ENCODE results near the gene OSBPL1A.
"Not testable (repeated sequence)": the region's sequence is repeated elsewhere in the genome, so short reads cannot be mapped to it uniquely, and the experiment has no call there.

The OSBPL1A gene

DNA sequence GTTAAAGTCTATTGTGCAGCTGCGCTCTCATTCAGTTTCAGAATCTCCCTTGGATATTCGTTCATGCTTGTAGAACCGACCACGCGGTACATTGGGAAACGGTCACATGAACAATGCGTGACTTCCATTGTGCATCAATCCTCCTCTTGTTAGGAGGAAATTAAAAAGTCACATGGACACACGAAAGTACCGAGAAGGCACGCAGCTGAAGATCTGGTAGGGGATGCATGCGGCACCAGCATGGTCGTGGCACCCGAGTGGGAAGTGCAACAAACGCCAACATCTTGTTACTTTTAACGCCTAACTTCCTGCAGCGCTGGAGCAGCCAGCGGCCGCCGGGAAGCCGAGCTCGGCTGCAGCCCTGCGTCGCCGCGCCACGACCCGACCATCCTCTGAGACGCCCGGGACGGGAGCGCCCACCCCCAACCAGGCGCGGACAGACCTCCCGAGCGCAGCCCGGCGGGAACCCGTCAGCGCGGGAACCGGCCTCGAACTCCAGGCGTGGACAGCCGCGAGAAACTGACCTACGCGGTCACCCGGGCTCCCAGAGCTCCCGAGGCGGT is 412 bp downstream of the OSBPL1A start:
- DNase-seq, result peak; percentile 15

DNA sequence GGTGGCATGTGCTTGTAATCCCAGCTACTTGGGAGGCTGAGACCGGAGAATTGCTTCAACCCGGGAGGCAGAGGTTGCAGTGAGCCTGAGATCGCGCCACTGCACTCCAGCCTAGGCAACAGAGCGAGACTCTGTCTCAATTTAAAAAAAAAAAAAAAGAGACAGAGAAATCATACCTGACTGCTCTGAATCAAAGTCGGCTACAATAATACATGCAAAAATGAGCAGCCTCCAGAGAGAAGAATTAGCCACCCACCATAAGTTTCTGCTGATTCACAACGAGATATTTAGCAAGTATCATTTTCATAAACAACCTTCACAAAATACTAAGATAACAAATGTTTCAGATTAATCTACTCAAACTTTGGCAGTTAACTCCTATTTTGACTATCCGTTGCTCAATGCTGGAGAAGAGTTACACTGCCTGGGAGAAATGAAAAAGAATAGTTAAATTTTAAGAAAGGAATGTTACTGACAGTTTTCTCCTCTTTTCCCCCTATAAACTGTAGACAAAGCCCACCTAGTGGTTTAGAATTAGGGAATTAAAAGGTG is 1.5 kb downstream of the OSBPL1A start:
- DNase-seq, result no peak

DNA sequence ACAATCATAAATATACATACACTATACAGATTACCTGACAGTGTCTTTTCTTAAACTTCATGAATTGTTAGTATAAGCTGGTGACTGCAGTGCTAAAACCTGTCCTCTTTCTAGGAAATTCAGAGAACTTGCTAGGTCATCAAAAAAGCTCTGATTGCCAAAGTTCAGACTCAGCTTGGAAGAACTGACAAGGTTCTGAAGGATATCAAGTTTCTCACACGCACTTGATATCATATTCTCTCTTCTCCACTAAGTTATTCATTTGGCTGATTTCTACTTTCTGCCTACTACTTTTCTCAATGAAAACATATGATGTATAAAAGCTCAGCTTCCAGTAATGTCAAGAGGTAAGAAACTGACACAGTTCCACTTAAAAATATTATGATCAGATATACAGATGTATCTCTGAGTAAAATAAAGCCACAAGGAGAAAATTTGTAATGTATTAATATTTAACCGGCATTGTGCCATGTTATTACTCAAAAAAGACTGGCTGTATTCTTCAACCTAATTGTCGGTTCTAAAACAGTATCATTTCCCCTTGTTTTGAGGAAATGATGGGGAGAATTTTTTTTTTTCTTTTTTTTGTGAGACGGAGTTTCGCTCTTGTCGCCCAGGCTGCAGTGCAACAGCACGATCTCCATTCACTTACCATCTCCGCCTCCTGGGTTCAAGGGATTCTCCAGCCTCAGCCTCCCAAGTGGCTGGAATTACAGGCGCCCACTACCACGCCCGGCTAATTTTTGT is 2.4 kb downstream of the OSBPL1A start:
- no peak for DNase-seq

DNA sequence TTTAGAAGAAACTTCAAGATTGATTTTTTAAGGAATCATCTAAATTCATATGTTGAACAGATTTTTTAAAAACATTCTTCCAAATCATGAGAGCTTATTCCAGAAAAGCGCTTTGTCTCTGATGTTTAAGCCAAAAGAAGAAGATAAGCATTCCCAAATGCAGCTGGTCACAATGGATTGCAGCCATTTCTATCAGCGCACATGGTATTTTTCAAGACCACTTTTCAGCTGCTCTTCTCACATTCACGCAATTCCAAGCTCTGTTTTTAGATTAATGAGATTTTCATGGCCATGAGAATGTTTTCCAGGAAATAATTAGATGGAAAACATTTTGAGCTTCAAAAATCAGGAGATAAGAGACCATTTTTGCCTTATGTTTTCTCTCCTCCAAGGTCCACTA is 8.7 kb downstream of the OSBPL1A start:
- DNase-seq, result no peak

DNA sequence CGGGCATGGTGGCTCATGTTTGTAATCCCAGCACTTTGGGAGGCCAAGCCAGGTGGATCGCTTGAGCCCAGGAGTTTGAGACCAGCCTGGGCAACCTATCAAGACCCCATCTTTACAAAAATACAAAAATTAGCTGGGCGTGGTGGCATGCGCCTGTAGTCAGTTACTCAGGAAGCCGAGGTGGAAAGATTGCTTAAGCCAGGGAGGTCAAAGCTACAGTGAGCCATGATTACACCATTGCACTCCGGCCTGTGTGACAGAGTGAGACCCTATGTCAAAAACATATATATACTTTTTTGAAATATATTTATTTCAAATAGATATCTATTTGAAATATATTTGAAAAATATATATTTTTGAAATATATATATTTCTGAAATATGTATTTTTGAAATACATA is 10.9 kb downstream of the OSBPL1A start:
- DNase-seq, result no peak

DNA sequence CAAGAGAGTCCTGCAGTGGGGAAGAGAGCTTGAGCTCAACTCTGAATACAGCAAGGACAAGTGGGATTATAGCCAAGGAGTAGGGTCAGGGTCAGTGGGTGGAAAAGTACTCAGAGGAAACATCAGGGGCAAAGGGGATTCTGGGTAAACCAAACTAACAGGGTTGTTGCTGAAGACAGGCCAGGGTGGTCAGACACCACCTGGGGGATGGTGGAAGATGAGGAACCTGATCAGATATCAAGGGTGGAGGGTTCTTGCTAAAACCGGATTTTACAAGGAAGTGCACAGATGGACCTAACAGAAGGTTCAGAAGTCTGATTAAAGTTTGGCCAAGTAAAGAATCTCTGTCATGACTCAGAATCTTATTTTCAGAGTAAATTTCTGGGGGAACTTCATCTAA is 16.5 kb downstream of the OSBPL1A start:
- no peak for DNase-seq

DNA sequence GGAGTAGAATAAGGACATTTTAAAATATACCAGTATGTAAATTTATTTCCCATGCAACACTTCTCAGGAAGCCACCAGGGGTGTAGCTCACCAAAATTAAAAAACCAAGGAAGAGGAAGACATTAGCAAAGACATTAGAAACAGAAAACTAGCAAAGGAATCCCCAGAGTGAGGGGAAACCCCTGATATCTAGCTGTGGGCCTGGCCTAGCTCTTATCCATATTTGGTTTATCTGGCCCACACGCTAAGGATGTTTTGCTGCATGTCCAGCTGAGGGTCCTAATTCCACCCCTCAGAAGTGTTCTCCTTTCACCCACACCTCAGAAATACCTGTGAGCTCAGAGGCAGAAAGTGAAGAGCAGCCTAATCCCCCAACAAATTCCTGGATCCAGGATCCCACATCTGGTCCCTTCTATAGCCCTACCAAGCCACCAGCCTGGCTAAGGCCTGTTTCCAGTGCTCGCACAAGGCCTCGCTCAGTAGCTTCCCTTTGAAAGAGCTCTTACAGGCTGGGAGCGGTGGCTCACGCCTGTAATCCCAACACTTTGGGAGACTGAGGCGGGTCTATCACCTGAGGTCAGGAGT is 17.4 kb downstream of the OSBPL1A start:
- DNase-seq, result no peak

DNA sequence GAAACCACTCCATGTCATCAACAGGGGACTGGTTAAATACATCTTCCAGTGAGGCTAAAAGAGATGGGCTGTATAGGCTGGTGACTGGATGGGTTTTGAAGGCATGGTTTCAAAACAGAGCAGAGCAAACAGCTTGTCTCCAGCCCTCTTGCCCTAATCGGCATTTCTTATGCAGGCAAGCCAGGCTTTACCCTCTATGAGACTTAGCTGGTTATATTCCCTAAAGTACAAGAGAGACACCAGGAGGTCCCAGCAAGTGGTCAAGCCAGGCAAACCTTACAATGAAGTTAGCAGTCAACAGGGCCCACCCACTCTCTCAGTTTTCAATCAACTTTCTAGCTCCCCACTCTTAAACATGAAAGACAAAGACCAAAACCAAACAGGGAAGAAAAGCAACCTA is 19.0 kb downstream of the OSBPL1A start:
- no peak for DNase-seq

DNA sequence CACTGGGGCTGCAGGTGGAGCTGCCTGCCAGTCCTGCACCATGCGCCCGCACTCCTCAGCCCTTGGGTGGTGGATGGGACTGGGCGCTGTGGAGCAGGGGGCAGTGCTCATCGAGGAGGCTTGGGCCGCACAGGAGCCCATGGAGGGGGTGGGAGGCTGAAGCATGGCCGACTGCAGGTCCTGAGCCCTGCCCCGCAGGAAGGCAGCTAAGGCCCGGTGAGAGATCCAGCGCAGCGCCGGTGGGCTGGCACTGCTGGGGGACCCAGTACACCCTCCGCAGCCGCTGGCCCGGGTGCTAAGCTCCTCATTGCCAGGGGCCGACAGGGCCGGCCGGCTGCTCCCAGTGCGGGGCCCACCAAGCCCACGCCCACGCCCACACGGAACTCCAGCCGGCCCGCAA is 21.1 kb downstream of the OSBPL1A start:
- not testable (repeated sequence) for DNase-seq

DNA sequence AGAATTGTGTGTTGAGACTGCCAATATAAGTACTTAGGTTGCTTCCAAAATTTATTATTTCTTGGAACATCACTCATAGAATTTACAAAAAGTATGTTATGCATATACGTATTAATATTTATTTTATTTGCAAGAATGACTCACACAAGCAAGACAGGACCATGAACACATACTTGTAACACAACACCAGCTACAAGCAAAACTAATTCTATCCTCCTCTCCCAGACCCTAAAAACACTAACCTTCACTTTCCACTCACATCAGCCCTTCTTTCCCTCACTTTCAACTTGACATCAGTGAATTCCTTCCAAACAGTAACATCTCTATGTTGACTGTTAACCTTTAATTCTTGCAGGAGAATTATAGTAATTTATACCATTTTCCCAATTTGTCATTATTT is 24.3 kb downstream of the OSBPL1A start:
- DNase-seq, result no peak

DNA sequence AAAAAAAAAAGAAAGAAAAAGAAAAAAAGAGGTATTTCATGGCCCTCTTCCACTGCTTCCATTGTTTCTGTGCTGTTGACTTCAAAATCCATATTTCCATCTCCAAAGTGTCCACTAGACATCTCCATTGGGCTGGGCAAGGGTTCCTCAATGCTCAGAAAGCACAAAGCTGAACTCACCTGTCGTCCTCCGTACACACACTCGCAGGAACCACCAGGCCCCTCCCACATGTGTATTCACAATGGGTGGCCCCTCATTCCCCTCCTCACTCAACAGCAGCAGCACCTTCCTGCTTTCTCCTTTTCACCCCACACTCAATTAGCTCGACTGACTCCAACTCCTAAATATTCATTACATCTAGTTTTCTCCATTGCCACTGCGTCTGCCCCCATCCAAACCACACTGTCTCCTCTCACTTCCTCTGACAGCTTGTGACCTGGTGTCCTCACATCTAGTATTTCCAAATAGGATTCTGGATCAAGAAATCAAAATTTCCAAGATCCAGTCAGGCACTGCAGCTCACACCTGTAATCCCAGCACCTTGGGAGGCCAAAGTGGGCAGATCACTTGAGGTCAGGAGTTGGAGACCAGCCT is 25.2 kb downstream of the OSBPL1A start:
- DNase-seq, result no peak

DNA sequence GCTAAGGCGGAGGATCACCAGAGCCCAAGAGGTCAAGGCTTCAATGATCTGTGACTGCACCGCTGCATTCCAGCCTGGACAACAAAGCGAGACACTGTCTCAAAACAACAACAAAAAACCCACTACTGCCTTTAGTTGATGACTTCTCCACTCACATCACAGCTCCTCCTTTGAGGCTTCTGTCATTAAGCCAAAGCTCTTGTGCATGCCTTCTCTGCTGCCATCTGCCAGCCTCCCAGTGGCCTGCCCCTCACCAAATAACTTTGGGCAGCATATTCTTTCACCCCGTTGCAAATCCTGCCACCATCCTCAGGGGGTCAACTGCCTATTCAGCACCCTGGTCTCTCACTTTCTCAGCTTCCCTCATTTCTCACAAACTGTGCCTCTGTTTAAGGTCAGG is 27.5 kb downstream of the OSBPL1A start:
- no peak for DNase-seq

DNA sequence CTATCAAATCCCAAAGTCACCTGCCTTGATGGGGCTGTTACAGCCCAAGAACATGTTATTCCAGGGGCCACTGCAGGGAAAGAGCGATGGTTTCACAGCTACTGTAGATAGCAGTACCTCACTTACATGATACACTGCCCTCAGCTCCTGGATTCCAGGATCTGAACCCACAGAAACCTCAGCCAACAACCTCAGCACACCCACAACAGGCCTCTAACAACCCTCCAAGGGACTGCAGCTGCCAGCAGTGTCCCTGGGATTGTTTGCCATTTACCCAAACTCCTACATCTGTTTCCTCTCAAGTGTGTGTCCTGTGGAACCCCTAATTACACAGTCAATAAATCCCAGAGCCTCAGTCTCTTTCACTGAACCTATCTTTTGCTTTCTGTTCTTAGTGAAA is 28.2 kb downstream of the OSBPL1A start:
- no peak for DNase-seq

DNA sequence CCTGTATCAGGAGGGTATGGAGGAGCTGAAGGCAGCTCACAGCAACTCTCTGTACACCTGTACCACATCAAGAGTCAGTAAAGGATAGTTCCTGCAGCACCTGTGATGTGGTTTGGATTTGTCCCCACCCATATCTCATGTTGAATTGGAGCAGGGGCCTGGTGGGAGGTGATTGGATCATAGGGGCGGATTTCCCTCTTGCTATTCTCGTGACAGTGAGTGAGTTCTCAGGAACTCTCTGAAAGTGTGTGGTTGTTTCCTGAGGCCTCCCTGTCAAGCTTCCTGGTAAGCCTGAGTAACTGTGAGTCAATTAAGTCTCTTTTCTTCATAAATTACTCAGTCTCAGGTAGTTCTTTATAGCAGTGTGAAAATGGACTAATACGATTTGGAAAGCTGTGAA is 28.9 kb downstream of the OSBPL1A start:
- DNase-seq, result no peak

DNA sequence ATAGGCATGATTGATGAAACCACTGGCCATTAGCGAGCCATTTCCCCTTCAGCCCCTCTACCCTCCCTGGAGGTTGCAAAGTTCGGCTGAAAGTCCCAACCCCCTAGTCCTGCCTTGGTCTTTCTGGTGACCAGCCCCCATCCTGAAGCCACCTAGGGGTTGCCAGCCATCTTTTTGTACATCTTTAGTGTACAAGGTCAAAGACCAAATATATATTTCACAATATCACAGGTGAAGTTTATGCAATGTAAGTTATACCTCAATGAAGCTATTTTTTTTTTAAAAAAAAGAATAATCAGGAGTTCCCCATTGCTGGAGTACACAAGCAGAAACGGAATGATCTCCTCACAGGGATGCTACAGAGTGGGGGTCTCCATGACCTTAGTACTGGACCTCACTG is 31.3 kb downstream of the OSBPL1A start:
- no peak for DNase-seq

DNA sequence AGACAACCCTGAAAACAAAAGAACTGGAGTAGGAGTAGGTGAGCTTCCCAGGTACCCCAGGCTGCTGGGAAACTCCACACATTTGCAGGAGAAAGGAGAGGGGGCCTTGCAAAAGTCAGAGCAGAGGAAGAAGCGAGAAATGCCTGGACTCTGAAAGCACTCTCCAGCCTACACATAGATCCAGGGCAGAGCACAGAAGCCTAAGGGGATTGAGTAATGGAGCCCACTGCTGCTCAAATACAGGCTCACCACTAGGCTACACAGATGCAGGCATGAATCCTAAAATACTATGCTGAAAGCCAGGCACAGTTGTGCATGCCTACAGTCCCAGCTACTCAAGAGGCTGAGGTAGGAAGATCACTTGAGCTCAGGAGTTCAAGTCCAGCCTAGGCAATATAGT is 33.4 kb downstream of the OSBPL1A start:
- no peak for DNase-seq

DNA sequence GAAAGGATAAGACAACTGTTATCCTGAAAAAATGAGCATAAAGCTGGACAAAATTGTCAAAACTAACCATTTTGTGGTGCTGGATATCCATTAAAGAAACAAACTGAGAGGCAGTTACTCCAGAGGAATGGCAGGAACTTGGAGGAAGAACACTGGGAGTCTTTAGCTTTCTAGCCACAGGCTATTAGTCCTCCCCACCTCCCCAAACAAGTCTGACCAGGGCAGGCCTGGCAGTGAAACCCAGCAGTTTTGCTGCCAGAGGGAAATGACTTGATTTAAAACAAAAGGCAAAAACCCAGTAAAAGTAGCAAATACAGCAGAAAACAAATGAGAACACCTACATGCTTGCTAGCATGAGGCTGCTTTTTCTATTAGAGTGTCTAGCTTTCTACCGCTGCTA is 34.9 kb downstream of the OSBPL1A start:
- no peak for DNase-seq

DNA sequence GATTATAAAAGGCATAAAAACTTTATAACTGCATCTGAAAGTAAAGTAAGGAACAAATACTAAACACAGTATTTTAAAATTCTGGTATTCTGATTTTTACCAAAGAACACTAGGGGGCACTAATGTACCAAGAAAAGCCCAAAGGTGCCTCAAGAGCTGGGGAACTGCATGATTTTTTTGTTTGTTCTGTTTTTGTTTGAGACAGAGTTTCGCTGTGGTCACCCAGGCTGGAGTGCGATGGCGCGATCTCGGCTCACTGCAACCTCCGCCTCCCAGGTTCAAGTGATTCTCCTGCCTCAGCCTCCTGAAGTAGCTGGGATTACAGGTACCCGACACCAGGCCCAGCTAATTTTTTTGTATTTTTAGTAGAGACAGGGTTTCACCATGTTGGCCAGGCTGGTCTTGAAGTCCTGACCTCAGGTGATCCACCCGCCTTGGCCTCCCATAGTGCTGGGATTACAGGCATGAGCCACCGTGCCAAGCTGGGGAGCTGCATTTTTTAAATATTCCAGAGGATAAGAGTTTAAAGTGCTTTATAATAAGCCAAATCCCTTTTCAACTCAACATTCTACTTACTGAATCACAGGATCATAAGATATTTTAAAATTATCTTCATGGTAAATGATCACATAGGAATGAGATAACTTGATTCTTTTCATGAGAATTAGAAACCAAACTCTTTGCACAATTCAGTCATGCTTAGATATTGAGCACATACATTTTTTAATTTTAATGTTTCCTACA is 37.7 kb downstream of the OSBPL1A start:
- DNase-seq, result peak; percentile 65

DNA sequence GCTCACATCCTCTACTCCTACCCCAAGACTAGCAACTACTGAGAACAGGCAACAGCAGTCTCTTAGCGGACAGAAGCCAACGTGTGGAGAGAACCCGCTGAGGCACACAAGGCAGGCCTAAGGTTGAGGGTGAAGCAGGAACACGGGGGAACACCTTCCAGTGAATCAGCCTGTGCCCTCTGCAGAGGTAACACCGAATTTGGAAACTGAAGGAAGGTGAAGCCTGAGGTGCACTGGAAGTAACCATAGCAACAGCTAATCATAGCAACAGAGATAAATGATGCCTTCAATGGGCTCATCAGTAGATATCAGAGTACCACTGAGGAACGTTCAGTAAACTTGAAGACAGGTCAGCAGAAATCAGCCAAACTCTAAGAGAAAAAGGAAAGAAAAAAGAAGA is 43.3 kb downstream of the OSBPL1A start:
- DNase-seq, result no peak

DNA sequence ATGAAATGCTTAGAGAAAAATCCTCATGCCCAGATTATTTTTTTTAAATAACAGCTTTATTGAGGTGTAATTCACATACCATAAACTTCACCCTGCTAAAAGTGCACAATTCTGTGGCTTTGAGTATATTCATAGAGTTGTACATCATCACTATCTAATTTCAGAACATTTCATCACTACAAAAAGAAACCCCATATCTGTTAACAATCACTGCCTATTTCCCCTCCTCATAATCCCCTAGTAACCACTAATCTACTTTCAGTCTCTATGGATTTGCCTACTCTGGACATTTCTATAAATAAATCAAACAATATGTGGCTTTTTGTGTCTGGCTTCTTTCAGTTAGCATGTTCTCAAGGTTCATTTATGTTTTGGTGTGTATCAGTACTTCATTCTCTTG is 51.4 kb downstream of the OSBPL1A start:
- no peak for DNase-seq

DNA sequence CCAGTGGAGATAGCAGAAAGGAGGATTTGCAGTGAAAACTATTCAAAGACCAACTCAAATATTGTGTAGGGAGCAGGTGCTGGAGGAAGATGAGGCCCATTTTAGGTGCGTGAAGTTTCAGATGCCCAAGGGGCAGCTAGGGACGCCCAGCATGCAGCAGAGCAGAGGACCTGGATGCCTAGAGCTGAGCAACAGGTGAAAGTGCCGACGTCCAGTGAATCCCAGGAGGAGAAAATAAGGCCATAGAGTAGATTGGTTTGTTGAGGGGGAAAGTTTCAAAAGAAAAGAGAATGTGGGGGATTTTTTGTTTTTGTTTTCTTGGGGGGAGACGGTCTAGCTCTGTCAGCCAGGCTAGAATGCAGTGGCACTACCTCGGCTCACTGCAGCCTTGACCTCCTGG is 53.1 kb downstream of the OSBPL1A start:
- no peak for DNase-seq

DNA sequence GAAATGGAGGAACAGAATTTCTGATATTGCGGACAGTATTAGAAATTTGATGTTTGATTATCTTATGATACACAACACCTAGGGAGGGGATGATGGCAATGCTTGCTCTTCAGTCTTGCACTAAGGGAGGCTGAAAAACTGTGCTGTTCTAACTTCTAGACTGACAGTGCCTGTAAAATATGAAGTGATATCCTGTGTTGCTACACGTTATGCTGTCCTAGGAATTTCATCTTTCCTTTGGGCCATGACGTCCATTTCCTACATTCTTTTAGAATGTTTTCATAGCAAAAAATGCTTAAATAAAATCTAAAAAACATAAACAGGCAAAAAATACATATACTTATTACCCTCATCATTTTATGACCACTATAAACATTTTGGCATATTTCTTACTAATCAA is 55.3 kb downstream of the OSBPL1A start:
- DNase-seq, result no peak

DNA sequence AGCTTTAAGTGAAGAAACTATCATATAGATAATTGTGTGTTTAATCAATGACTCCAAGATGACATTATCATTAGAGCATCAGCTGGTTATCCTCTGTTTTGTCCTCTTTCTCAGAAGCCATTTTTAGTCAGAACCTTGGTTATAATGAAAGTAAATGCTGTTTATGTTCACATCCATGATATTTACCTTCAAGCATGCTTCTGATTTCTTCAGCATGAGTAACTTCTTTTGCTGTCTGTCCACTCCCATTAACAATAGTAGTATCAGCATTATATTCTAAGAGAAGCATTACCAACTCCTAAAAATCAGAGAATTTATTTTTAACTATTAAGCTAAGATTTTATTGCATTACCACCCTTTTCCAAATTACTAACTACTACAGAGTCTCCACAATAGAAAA is 56.3 kb downstream of the OSBPL1A start:
- no peak for DNase-seq
